ENCODE results near the gene DNAH5.

DNA sequence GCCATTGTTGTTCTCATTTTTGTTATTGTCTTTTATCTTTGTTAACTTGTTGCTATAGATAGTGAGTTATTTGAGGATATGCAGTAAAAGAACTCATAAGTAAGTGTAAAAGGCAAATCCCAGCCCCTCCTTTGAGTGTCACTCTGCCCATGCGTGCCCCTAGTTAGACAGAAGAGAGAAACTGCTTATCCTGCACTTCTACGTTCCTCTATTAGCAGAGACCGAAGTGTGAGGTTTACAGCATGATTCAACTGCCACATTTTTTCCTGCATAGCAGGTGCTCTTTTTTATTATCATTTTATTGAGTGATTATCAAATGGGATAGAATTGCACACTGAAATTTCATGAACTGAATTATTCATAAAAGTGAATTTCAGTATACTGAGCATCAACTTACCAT, 12.0 kb upstream of the DNAH5 start:
- TF ChIP-seq, protein P1, sequence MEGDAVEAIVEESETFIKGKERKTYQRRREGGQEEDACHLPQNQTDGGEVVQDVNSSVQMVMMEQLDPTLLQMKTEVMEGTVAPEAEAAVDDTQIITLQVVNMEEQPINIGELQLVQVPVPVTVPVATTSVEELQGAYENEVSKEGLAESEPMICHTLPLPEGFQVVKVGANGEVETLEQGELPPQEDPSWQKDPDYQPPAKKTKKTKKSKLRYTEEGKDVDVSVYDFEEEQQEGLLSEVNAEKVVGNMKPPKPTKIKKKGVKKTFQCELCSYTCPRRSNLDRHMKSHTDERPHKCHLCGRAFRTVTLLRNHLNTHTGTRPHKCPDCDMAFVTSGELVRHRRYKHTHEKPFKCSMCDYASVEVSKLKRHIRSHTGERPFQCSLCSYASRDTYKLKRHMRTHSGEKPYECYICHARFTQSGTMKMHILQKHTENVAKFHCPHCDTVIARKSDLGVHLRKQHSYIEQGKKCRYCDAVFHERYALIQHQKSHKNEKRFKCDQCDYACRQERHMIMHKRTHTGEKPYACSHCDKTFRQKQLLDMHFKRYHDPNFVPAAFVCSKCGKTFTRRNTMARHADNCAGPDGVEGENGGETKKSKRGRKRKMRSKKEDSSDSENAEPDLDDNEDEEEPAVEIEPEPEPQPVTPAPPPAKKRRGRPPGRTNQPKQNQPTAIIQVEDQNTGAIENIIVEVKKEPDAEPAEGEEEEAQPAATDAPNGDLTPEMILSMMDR (IDR thresholded peaks at IDR 0.05), result no peak
- TF ChIP-seq POLR2A (IDR thresholded peaks at IDR 0.05) (no peak), EP300 (IDR thresholded peaks at IDR 0.05) (no peak), POLR2AphosphoS5 (IDR thresholded peaks at IDR 0.05) (no peak)

All from stomach (tissue), 4 donors.